K562 (cell line): Measurements from ENCODE around the gene MYH6. TPM values are rescaled to one million over a fixed set of nuclear protein-coding genes. Genes with fewer than 3 reads are reported as not detected.

Source experiments
- ATAC-seq: fragments of 200-7000 bp; cut with Tn5 transposase; 3 replicates; pipeline ENCODE4 v1.9.1; 2020; ENCODE audit warnings: moderate library complexity
- BruUV-seq: library from RNA; stranded (reverse); fragments of 400-500 nt; replicated peaks from 2 replicates; lab custom pipeline; 2021; lab: Mats Ljungman, UMichigan
- CTCF ChIA-PET: fragments of 300-600 bp; formaldehyde crosslinking; extraction: SDS; loops from one replicate; lab custom pipeline; 2021; ENCODE audit warnings: low intra/inter-chr PET ratio; lab: Yijun Ruan, JAX
- POLR2A ChIA-PET: fragments of 300-600, 350-650 bp; sonication (Branson Sonifier 250); formaldehyde crosslinking; extraction: SDS; loops from one replicate; lab custom pipeline; 2021; ENCODE audit warnings: antibody characterized with exemption, inconsistent platforms; lab: Yijun Ruan, JAX
- DNase-seq, 4 experiments: peaks; one replicate each; pipeline versions ENCODE4 v3.0.0 to v3.0.0-alpha.2; 2011 to 2018; ENCODE audit warnings: low spot score in 3 of 4, mixed read lengths in 3 of 4; ENCODE audit errors: extremely low read depth in 1 of 4
- FAIRE-seq: peaks from 2 replicates; lab custom pipeline; 2011; peaks lifted over from hg19 to GRCh38; lab: Jason Lieb, UNC
- H2AFZ ChIP-seq: 2 replicates; pipeline ENCODE4 v1.6.0; 2011; ENCODE audit warnings: low read depth, low read length, control low read depth, inconsistent platforms
- H3K27ac ChIP-seq: fragments of 200-600 bp; 3 replicates; pipeline ENCODE4 v1.8.0; 2011; ENCODE audit warnings: low read depth, mild to moderate bottlenecking, control low read depth, inconsistent platforms, low read length, moderate library complexity, mixed read lengths; ENCODE audit errors: extremely low read depth
- H3K27me3 ChIP-seq, 2 experiments: fragments of 300-600 bp in 1 of 2; 2 replicates in 1 of 2; 3 replicates in 1 of 2; pipeline versions ENCODE4 v1.6.0 to v1.8.0; 2011; ENCODE audit warnings: inconsistent platforms in 2 of 2, low read length in 2 of 2, mild to moderate bottlenecking in 1 of 2, mixed read lengths in 1 of 2, moderate library complexity in 1 of 2; ENCODE audit not compliant: control insufficient read depth in 2 of 2, insufficient read depth in 2 of 2
- H3K36me3 ChIP-seq: fragments of 300-600 bp; 3 replicates; pipeline ENCODE4 v1.8.0; 2011; ENCODE audit warnings: mild to moderate bottlenecking, low read length, inconsistent platforms; ENCODE audit not compliant: control insufficient read depth, insufficient read depth
- H3K4me1 ChIP-seq, 2 experiments: fragments of 200-600 bp in 1 of 2; replicated peaks in 1 of 2; 2 replicates in 1 of 2; 3 replicates in 1 of 2; pipeline versions ENCODE4 v1.5.1 to v1.8.0; 2011; ENCODE audit warnings: inconsistent platforms in 2 of 2, low read length in 2 of 2, mild to moderate bottlenecking in 1 of 2, mixed read lengths in 1 of 2, moderate library complexity in 1 of 2; ENCODE audit not compliant: control insufficient read depth in 2 of 2, insufficient read depth in 2 of 2
- H3K4me2 ChIP-seq: 2 replicates; pipeline ENCODE4 v1.6.1; 2011; ENCODE audit warnings: low read length, control low read depth, inconsistent platforms, mixed read lengths; ENCODE audit not compliant: insufficient read depth
- H3K4me3 ChIP-seq: fragments of 200-600 bp; sonication (generic), shearing (Covaris generic); 2 replicates; pipeline ENCODE4 v1.5.1; 2016; ENCODE audit warnings: control low read depth, inconsistent platforms
- H3K79me2 ChIP-seq: fragments of 200-600 bp; 3 replicates; pipeline ENCODE4 v1.8.0; 2011; ENCODE audit warnings: low read length, inconsistent platforms; ENCODE audit not compliant: control insufficient read depth, insufficient read depth
- H3K9ac ChIP-seq, 2 experiments: 2 replicates each; pipeline versions ENCODE4 v1.6.0 to v1.6.1; 2011; ENCODE audit warnings: low read depth in 2 of 2, low read length in 2 of 2, control low read depth in 1 of 2, inconsistent platforms in 1 of 2, mild to moderate bottlenecking in 1 of 2, mixed read lengths in 1 of 2; ENCODE audit not compliant: insufficient read depth in 1 of 2
- H3K9me1 ChIP-seq: one replicate; pipeline ENCODE4 v1.6.0; 2011; ENCODE audit warnings: inconsistent platforms, mild to moderate bottlenecking, low read length, moderate library complexity; ENCODE audit not compliant: control insufficient read depth, insufficient read depth
- H3K9me3 ChIP-seq: replicated peaks from 2 replicates; pipeline ENCODE4 v1.5.1; 2011; ENCODE audit warnings: low read depth, low read length, inconsistent platforms; ENCODE audit not compliant: control insufficient read depth, insufficient read depth
- H4K20me1 ChIP-seq: replicated peaks from 2 replicates; pipeline ENCODE4 v1.6.1; 2011; ENCODE audit warnings: low read length, inconsistent platforms, mixed read lengths; ENCODE audit not compliant: control insufficient read depth, insufficient read depth
- CGGBP1 ChIP-seq: fragments of 250-450 bp; sonication (Bioruptor Pico); IDR thresholded peaks from 2 replicates; pipeline ENCODE4 v1.9.0; 2021; ENCODE audit warnings: mild to moderate bottlenecking
- GTF2E2 ChIP-seq: fragments of 200-800 bp; sonication (Bioruptor generic); IDR thresholded peaks from 2 replicates; pipeline ENCODE4 v1.6.1; 2016; ENCODE audit warnings: missing genetic modification characterization, missing compliant biosample characterization
- HDAC3 ChIP-seq: fragments of 450-650 bp; IDR thresholded peaks from 2 replicates; pipeline ENCODE4 v1.6.1; 2018; ENCODE audit warnings: borderline replicate concordance, mild to moderate bottlenecking, moderate library complexity; ENCODE audit not compliant: partially characterized antibody
- HIVEP1 ChIP-seq: fragments of 250-450 bp; sonication (Bioruptor Pico); IDR thresholded peaks from 2 replicates; pipeline ENCODE4 v1.4.0; 2020; ENCODE audit warnings: mild to moderate bottlenecking
- IRF2 ChIP-seq: sonication (generic); formaldehyde crosslinking; IDR thresholded peaks from 2 replicates; pipeline ENCODE4 v1.8.1; 2022; ENCODE audit warnings: mild to moderate bottlenecking, missing genetic modification reagents
- MTA2 ChIP-seq: fragments of 450-650 bp; IDR thresholded peaks from 2 replicates; pipeline ENCODE4 v1.6.1; 2016; ENCODE audit warnings: low read depth
- NFIC ChIP-seq: fragments of 450-650 bp; IDR thresholded peaks from 2 replicates; pipeline ENCODE4 v1.6.1; 2017; ENCODE audit warnings: mild to moderate bottlenecking, inconsistent platforms
- PCBP2 ChIP-seq: fragments of 200-400 bp; formaldehyde crosslinking; IDR thresholded peaks from 2 replicates; pipeline ENCODE4 v1.6.1; 2018; ENCODE audit warnings: low read length, low read depth, mild to moderate bottlenecking, moderate library complexity; ENCODE audit not compliant: poor library complexity, severe bottlenecking
- ZBTB40 ChIP-seq, 2 experiments: fragments of 450-650 bp in 1 of 2; sonication (generic) in 1 of 2; formaldehyde crosslinking in 1 of 2; IDR thresholded peaks; 2 replicates each; pipeline versions ENCODE4 v1.7.1 to v1.9.0; 2016 to 2022; ENCODE audit warnings: inconsistent platforms in 1 of 2, mild to moderate bottlenecking in 1 of 2, missing genetic modification reagents in 1 of 2
- ZNF740 ChIP-seq, 3 experiments: fragments of 200-800 bp in 1 of 3; sonication (Bioruptor generic) in 1 of 3; sonication (generic) in 1 of 3; formaldehyde crosslinking in 1 of 3; IDR thresholded peaks; 2 replicates each; pipeline versions ENCODE4 v1.6.1 to v1.8.0; 2016 to 2022; ENCODE audit warnings: mild to moderate bottlenecking in 2 of 3, missing compliant biosample characterization in 2 of 3, missing genetic modification characterization in 2 of 3, missing genetic modification reagents in 1 of 3
- WGBS: fragments of 100-300 bp; shearing (Covaris generic); methylation state at CpG from one replicate; pipeline ENCODE4 v1.1.6; 2016; ENCODE audit warnings: low coverage, mixed read lengths; ENCODE audit not compliant: insufficient coverage; ENCODE audit errors: missing lambda C conversion rate; 5-methylcytosine and 5-hydroxymethylcytosine counted together
- in situ Hi-C: fragments of 300-500 bp; cut with MboI; formaldehyde crosslinking; loops from 4 replicates; pipeline ENCODE4 v1.15.0; 2018; ENCODE audit warnings: inconsistent platforms, mixed read lengths
- intact Hi-C: fragments of 100-400 bp; cut with micrococcal nuclease; formaldehyde crosslinking; loops from 2 replicates; pipeline ENCODE4 v1.14.2; 2022
- polyA plus RNA-seq, 8 experiments: library from polyadenylated mRNA; depleted of rRNA in 4 of 8; stranded (reverse) in 5 of 8; unstranded in 3 of 8; fragments of >200 nt; fragmentation: Nextera tagmentation in 2 of 8; fragmentation: Illumina TruSeq in 1 of 8; extraction: Ambion mirVana in 2 of 8; extraction: Trizol in 1 of 8; gene quantifications; 2 replicates each; pipeline versions ENCODE4 v1.2.1 to v1.2.3, GENCODE V29; 2011 to 2014; ENCODE audit warnings: inconsistent platforms in 1 of 8, missing spikeins in 1 of 8
- total RNA-seq, 7 experiments: library from RNA; depleted of rRNA in 6 of 7; stranded (reverse); fragments of >200 nt in 6 of 7; fragmentation: Illumina TruSeq in 2 of 7; extraction: Trizol in 2 of 7; gene quantifications; 2 replicates each; pipeline versions ENCODE4 v1.2.1 to v1.2.3, GENCODE V29; 2011 to 2021; ENCODE audit warnings: low replicate concordance in 1 of 7

MYH6 gene
- total and polyA plus RNA-seq, 9 of the 15 experiments (the other 6 are each of a cell fraction or from before 2014, with no cell fraction given) = not detected

- Histone ChIP-seq H3K4me3 (no peak overlapping the region), H3K27me3 (peaks cover 10 to 38% of the 10 kb centered on the region in 2 experiments; a peak in 4 of 5 replicates), H3K36me3 (no peaks in the 10 kb centered on the region), H3K4me2 (no peak overlapping the region), H3K79me2 (no peaks in the 10 kb centered on the region), H3K9me3 (no peaks in the 10 kb centered on the region), H2AFZ (no peak overlapping the region), H3K27ac (no peak overlapping the region), H3K9ac (no peak overlapping the region), H3K4me1 (peaks cover 0 to 16% of the 10 kb centered on the region in 2 experiments; a peak in 3 of 5 replicates), H4K20me1 (no peaks in the 10 kb centered on the region; the same call in 1 of the 2 replicates), H3K9me1 (no peaks in the 10 kb centered on the region)
- ChIA-PET CTCF (interaction anchor here (0.7 kb wide), 1 partner anchor 101 kb away, joined by 3 read pairs; no protein-coding TSS in a partner anchor), POLR2A (interaction anchor here (0.6 kb wide), 2 partner anchors 8 to 735 kb away, joined by 3 read pairs; no protein-coding TSS in a partner anchor)
- in situ Hi-C loops (no loop called here), intact Hi-C loops (no loop called here)
- BruUV-seq = no TSS peak
- DNase-seq (peak in 1 of 4 experiments; percentile 20), ATAC-seq (no peak; the same call in 2 of the 3 replicates), FAIRE-seq (no peak)
- WGBS = 20% methylated on average over 6 of the region's 51 CpGs
- no peak for TF ChIP-seq ZNF740 (CRISPR knock-in tag; IDR thresholded peaks at IDR 0.05)
- TF ChIP-seq ZNF740 (tag; IDR thresholded peaks at IDR 0.05) = no peak
- no peak for TF ChIP-seq IRF2 (CRISPR knock-in tag)
- no peak for TF ChIP-seq NFIC
- no peak for TF ChIP-seq CGGBP1 (CRISPR knock-in tag)
- no peak for TF ChIP-seq HIVEP1 (CRISPR knock-in tag)
- no peak for TF ChIP-seq ZBTB40 (IDR thresholded peaks at IDR 0.05)
- no peak for TF ChIP-seq ZBTB40 (CRISPR knock-in tag; IDR thresholded peaks at IDR 0.05)
- no peak for TF ChIP-seq HDAC3
- TF ChIP-seq MTA2 = no peak
- no peak for TF ChIP-seq GTF2E2 (tag)
- no peak for TF ChIP-seq PCBP2
These were observed 42.2 kb downstream of the MYH6 start for GRCh38 chr14:23365732-23366425.
